ENCODE data around the gene FAR2.
"Not testable (repeated sequence)": the region's sequence is repeated elsewhere in the genome, so short reads cannot be mapped to it uniquely, and the experiment has no call there.

Gene FAR2

GRCh38 chr12:29281371-29282005 lies 132.4 kb downstream of the FAR2 start:
- no peak for DNase-seq (ENCODE audit: low spot score)

DNA sequence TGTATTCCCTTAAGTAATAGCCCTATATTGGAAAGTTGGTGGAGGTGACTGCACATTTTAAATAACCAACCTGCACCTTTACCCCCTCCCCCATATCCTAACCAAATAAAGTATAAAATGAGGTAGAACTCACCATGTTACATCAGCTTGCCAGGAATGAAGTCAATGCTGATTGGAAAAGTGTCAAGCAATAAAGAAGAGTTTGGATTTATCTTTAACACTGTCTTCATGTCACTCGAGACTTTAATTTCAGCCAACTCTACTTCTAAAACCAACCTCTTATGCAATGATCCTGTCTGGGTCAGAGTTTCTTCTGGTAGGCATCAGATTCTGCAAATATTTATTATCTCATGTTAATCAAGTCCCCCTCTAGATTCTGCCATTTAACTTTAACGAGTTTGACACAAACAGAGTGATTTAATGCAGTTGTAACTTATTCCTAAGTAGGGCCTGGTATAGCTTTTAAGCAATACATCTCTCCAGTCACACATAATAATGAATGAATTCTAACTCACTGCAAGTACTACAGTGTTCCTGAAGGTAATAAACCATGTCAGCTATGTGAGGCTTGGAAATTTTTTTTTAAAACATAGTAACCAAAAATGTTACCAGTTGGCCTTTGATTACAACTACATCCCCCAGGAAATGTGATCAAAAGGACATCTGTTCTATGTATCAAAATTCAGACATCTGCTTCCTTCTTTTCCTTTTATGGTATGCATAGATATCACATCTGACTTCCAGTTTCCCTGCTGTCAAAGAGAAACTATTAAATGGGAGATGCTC lies 133.1 kb downstream of the FAR2 start:
- DNase-seq (ENCODE audit: low spot score): no peak

DNA sequence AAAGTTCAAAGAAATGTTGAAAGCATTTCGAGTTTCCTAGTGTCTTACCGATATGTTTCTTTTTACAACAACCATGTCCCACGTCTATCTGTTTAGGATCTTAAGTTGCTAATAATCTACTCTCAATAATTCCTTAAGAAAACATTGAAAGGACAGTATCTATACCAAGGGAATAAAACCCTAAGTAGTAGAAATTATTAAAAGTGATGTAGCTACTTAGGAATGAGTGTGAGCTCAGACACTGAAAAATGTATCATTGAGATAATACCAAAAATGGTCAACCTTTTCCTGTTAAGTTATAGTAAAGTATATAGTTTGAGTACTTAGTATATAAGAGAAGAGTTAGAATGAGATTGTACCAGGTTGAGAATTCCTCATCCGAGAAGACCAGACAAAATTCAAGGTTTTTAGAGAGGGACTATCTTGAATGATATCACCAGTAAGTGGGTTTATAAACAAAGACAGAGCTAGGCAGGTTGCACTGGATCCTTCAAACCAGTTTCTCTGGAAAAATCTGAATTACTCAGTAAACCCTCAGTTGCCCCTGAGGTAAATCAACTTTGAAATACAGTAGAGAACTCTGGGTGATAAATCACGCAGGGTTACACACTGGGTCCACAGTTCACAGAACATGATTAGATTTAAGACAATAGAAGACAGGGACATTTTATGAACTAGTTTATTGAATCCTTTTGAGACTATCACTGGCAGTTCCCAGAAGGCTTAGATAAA lies 135.1 kb downstream of the FAR2 start:
- no peak for DNase-seq (ENCODE audit: low spot score)

GRCh38 chr12:29286081-29286790 lies 137.2 kb downstream of the FAR2 start:
- DNase-seq (ENCODE audit: low spot score): no peak

GRCh38 chr12:29287622-29288021 lies 138.5 kb downstream of the FAR2 start:
- no peak for DNase-seq (ENCODE audit: low spot score)

DNA sequence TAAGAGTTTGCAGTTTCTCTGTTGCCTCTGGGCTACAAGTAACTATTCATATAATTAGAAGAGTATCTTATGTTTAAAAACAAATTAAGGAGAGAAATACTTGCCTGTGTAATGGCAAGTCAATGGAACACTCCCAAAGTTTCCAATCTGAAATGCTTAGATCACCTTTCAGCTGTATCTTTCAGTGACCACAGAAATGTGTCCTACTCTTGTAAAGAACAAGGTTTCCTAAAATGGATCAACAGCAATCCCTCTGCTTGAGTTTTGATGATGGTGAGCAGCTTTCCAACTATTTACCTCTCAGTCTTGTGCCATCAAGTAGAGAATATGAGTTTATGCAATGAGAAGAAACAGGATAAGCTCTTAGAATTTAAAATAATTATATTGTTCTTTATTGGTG lies 139.0 kb downstream of the FAR2 start:
- DNase-seq (ENCODE audit: low spot score): no peak

DNA sequence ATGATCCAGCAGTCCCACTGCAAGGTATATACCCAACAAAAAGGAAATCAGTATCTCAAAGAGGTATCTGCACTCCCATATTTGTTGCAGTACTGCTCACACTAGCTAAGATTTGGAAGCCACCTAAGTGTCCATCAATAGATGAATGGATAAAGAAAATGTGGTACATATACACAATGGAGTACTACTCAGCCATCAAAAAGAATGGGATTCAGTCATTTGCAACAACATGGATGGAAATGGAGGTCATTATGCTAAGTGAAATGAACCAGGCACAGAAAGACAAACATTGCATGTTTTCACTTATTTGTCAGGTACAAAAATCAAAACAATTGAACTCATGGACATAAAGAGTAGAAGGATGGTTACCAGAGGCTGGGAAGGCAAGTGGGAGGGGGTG lies 141.4 kb downstream of the FAR2 start:
- not testable (repeated sequence) for DNase-seq (ENCODE audit: low spot score)

DNA sequence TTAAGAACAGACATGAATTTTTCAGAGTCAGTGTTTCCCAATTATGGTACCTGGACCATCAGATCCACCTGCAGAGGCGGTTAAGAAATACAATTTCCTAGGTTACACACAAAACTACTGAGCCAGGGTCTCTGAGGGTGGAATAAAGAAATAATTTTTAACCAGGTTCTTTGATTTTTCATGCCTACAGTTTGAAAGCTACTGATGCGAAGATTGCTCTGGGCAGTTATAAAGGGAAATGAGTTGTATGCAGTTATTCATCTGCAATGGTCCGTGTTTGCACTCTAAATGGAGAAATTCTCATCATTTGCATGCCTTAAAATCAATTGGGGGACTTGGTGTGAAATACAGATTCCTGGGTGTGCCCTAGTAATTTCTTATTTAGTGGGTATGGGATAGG lies 142.1 kb downstream of the FAR2 start:
- no peak for DNase-seq (ENCODE audit: low spot score)

DNA sequence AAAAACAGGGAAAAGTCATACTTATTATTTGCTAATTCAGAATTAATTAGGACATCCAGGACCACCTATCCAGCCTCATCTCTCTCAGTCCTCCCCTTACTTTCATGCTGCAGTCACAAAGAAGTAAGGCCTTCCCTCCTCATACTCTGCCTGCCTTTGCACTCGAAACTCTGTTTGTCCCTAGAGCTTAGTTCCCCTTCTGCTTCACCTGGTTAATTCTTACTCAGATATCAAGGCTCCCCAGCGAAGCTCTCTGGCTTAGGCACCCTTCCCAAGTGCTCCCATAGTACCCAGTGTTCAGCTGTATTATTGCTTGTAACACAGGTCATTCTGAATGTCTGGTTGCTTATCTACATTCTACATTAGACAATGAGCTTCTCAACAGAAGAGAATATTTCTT lies 150.6 kb downstream of the FAR2 start:
- DNase-seq (ENCODE audit: low spot score): no peak

DNA sequence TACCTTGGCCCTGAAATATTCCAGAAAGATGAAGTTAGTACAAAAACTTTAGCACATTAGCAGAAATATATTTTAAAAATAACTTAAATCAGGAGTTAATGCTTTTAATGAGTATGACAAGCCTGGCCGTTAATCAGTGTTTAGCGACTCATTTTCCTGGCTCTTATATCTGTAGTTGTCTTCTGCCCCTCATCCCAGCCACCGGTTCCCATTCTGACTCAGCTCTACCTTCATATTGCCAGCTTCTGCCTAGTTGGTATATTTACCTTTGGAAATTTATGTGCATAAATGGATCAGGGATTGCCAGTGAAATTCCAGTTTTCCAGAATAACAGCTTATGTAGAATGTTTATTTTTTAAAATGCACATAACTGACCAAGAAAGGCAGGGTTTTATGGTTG lies 152.0 kb downstream of the FAR2 start:
- no peak for DNase-seq (ENCODE audit: low spot score)

GRCh38 chr12:29304388-29304787 lies 155.3 kb downstream of the FAR2 start:
- no peak for DNase-seq (ENCODE audit: low spot score)

DNA sequence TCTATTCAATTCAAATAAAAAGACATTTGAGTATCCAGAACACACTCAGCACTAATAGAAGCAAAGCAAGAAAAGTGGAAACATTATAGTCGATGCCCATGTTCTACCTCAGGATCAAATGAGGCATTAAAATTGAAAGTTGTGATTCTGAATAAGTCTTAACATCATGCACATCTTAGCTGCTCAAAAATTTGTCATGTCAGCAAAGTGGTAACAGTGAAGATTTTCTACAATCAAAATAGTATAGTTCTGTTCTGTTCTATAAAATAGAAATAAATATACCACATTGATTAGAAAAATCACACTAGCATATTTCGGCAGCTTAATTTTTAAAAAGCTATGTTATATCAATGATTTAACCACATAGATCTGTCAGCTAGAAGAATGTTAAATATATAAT lies 157.2 kb downstream of the FAR2 start:
- no peak for DNase-seq (ENCODE audit: low spot score)

- no peak for DNase-seq (ENCODE audit: low spot score)
These were observed 157.6 kb downstream of the FAR2 start for GRCh38 chr12:29306682-29307081.

DNA sequence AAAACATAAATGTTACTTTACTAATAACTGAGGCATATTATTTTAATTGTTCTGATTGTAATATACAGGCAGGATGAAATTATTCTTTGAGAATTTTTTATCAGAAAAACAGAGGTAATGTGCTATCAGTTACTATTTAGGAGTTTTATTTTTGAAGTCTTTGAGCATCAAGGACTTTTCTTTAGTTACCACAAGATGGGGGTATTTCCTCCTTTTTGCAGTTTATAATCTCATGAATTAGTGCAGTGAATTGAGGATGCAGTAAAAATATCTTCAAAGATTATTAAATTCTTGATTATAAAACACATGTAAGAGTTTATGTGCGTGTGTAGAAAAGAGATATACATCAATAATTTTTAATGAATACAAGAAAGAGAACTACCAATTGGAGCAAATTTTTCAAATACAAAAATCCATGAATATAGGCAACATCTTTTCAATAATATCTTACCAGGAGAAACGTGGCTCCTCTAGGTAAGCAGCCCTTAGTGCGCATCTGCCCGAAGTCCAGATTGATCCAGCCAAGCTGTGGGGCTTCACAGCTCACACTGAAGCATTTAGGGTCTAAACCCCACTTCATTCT lies 160.3 kb downstream of the FAR2 start:
- peak; percentile 9 for DNase-seq (ENCODE audit: low spot score)

DNA sequence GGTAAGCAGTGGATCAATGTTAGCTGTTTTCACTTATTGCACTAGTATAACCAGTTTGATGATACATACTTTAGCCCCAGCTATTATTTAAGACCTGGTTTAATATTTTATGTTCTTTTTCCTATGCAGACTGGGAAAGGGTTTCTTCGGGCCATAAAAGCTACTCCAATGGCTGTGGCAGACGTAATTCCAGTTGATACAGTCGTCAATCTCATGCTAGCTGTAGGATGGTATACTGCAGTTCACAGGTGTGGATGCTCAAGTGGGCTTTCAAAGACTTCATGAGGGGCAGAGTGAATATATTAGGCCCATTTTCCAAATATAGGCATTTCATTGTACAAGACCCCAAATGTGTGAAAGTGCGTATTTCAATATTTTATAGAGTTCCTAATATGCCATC lies 161.8 kb downstream of the FAR2 start:
- DNase-seq (ENCODE audit: low spot score): no peak

- DNase-seq (ENCODE audit: low spot score): no peak
These were observed 165.3 kb downstream of the FAR2 start for GRCh38 chr12:29314416-29314815.

DNA sequence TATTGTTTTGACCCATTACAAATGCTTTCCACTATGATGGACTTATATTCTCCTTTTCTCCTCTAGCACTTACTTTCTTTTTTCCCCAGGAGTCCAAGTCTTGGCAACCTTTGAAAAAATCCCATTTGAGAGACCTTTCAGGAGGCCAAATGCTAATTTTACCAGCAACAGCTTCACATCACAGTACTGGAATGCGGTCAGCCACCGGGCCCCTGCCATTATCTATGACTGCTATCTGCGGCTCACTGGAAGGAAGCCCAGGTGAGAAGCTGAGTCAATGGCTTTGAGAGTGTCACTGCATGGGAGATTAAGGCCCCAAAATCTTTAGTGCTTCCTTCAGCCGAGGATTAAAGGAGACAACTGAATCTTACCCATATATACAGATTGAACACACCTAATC lies 167.7 kb downstream of the FAR2 start:
- DNase-seq (ENCODE audit: low spot score): peak; percentile 17

- peak; percentile 19 for DNase-seq (ENCODE audit: low spot score)
These were observed 168.7 kb downstream of the FAR2 start for GRCh38 chr12:29317556-29318363.

GRCh38 chr12:29320295-29321085 lies 171.4 kb downstream of the FAR2 start:
- DNase-seq (ENCODE audit: low spot score): peak; percentile 51

GRCh38 chr12:29322157-29322556 lies 173.1 kb downstream of the FAR2 start:
- no peak for DNase-seq (ENCODE audit: low spot score)
